Neural cell (in vitro differentiated cells): Measurements from ENCODE around the gene HAND1. TPM values are rescaled to one million over a fixed set of nuclear protein-coding genes. Genes with fewer than 3 reads are reported as not detected.

Source experiments
- H2AFZ ChIP-seq: fragments of 200-600, 300-800 bp; sonication (generic), shearing (Covaris generic); 2 replicates; pipeline ENCODE4 v1.6.0; 2014; ENCODE audit warnings: low read depth, mild to moderate bottlenecking, antibody characterized with exemption, low read length, moderate library complexity
- H3F3A ChIP-seq: fragments of 200-600 bp; shearing (Covaris generic); 2 replicates; pipeline ENCODE4 v1.6.1; 2016; ENCODE audit warnings: mild to moderate bottlenecking, moderate library complexity, mixed read lengths, antibody characterized with exemption, low read length; ENCODE audit not compliant: insufficient read depth, poor library complexity, severe bottlenecking
- H3K27ac ChIP-seq: fragments of 200-600, 300-800 bp; sonication (generic), shearing (Covaris generic); 2 replicates; pipeline ENCODE4 v1.5.1; 2014; ENCODE audit warnings: mild to moderate bottlenecking, low read length, moderate library complexity
- H3K27me3 ChIP-seq: fragments of 300-800, 200-600 bp; sonication (generic), shearing (Covaris generic); 2 replicates; pipeline ENCODE4 v1.6.0; 2014; ENCODE audit warnings: mild to moderate bottlenecking, low read depth, low read length, moderate library complexity; ENCODE audit not compliant: insufficient read depth
- H3K36me3 ChIP-seq: fragments of 300-800, 200-600 bp; sonication (generic), shearing (Covaris generic); 2 replicates; pipeline ENCODE4 v1.5.1; 2014; ENCODE audit warnings: mild to moderate bottlenecking, antibody characterized with exemption, low read length, moderate library complexity; ENCODE audit not compliant: insufficient read depth
- H3K4me2 ChIP-seq: fragments of 300-800, 200-600 bp; sonication (generic), shearing (Covaris generic); 2 replicates; pipeline ENCODE4 v1.6.0; 2014; ENCODE audit warnings: mild to moderate bottlenecking, low read length
- H3K4me3 ChIP-seq: fragments of 300-800, 200-600 bp; sonication (generic), shearing (Covaris generic); 2 replicates; pipeline ENCODE4 v1.5.1; 2014; ENCODE audit warnings: mild to moderate bottlenecking, low read length, moderate library complexity
- H3K79me2 ChIP-seq: fragments of 200-600 bp; shearing (Covaris generic); replicated peaks from 2 replicates; pipeline ENCODE4 v1.6.0; 2014; ENCODE audit warnings: mild to moderate bottlenecking, low read length, moderate library complexity; ENCODE audit not compliant: insufficient read depth
- H3K9ac ChIP-seq: fragments of 300-800, 200-600 bp; sonication (generic), shearing (Covaris generic); 2 replicates; pipeline ENCODE4 v1.6.1; 2016; ENCODE audit warnings: mild to moderate bottlenecking, low read length, mixed read lengths
- H3K9me2 ChIP-seq: fragments of 200-600 bp; shearing (Covaris generic); 2 replicates; pipeline ENCODE4 v1.6.1; 2016; ENCODE audit warnings: mild to moderate bottlenecking, low read length, mixed read lengths; ENCODE audit not compliant: insufficient read depth
- H3K9me3 ChIP-seq: fragments of 200-600, 300-800 bp; sonication (generic), shearing (Covaris generic); 2 replicates; pipeline ENCODE4 v1.6.1; 2016; ENCODE audit warnings: mild to moderate bottlenecking, mixed run types, low read length, moderate library complexity, mixed read lengths
- H4K20me1 ChIP-seq: fragments of 200-600 bp; shearing (Covaris generic); 2 replicates; pipeline ENCODE4 v1.6.1; 2016; ENCODE audit warnings: mild to moderate bottlenecking, mixed run types; ENCODE audit not compliant: insufficient read depth
- EP300 ChIP-seq: fragments of 450-650 bp; conservative IDR thresholded peaks from 2 replicates; pipeline ENCODE4 v1.6.1; 2014; ENCODE audit warnings: antibody characterized with exemption, mild to moderate bottlenecking, moderate library complexity; ENCODE audit not compliant: poor library complexity, severe bottlenecking
- EZH2 ChIP-seq: fragments of 200-600, 300-800 bp; shearing (Covaris generic), sonication (generic); IDR thresholded peaks from 2 replicates; pipeline ENCODE4 v1.6.1; 2014; ENCODE audit warnings: antibody characterized with exemption, low read length, borderline replicate concordance, mild to moderate bottlenecking; ENCODE audit not compliant: insufficient read depth, poor library complexity, severe bottlenecking
- MXI1 ChIP-seq: fragments of 450-650 bp; conservative IDR thresholded peaks from 2 replicates; pipeline ENCODE4 v1.6.1; 2014; ENCODE audit warnings: antibody characterized with exemption, mild to moderate bottlenecking; ENCODE audit not compliant: poor library complexity, severe bottlenecking
- POLR2AphosphoS5 ChIP-seq: IDR thresholded peaks from 2 replicates; pipeline ENCODE4 v1.6.1; 2012
- RAD21 ChIP-seq: fragments of 450-650 bp; conservative IDR thresholded peaks from 2 replicates; pipeline ENCODE4 v1.6.1; 2014; ENCODE audit warnings: antibody characterized with exemption, mild to moderate bottlenecking, moderate library complexity
- REST ChIP-seq: IDR thresholded peaks from 2 replicates; pipeline ENCODE4 v1.6.1; 2012; ENCODE audit warnings: borderline replicate concordance
- SMC3 ChIP-seq: fragments of 450-650 bp; conservative IDR thresholded peaks from 2 replicates; pipeline ENCODE4 v1.6.1; 2014; ENCODE audit warnings: antibody characterized with exemption, mild to moderate bottlenecking, moderate library complexity; ENCODE audit not compliant: poor library complexity
- TAF1 ChIP-seq: IDR thresholded peaks from 2 replicates; pipeline ENCODE4 v1.6.1; 2012; ENCODE audit warnings: low read depth
- polyA plus RNA-seq: library from polyadenylated mRNA; depleted of rRNA; stranded (reverse); fragments of >200 nt; gene quantifications from 2 replicates; pipeline ENCODE4 v1.2.3, GENCODE V29; 2014
- TF ChIP-seq, protein P1 (sequence below): fragments of 450-650 bp; IDR thresholded peaks from 2 replicates; pipeline ENCODE4 v1.5.1; 2014; ENCODE audit warnings: antibody characterized with exemption, mild to moderate bottlenecking, moderate library complexity; ENCODE audit not compliant: poor library complexity, severe bottlenecking

Gene HAND1
- polyA plus RNA-seq, 1 donor from 2014 or later, result not detected

DNA sequence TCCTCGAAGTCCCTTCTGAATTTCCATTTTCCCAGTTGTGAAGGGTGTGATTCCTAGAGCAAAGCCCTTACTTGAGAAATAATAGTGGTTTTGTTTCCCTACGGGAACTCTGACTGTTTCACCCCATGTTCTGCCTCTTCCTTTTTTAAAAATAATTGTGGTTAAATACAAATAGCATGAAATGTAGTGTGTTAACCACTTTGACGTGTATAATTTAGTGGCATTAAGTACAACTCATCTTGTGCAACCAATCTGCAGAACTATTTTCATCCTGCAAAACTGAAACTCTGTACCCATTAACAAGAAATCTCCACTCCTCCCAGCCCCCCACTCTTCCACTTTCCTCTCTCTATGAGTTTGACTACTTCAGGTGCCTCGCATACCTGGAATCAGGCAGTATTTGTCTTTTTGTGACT is 35.6 kb upstream of the HAND1 start:
- H2AFZ ChIP-seq, result no peak overlapping the region
- no peak overlapping the region for H3K4me2 ChIP-seq
- H3K9me3 ChIP-seq, result no peaks in the 10 kb centered on the region
- H4K20me1 ChIP-seq, result no peaks in the 10 kb centered on the region
- H3K36me3 ChIP-seq, result no peaks in the 10 kb centered on the region
- H3K27ac ChIP-seq, result no peak overlapping the region
- H3K4me3 ChIP-seq, result no peak overlapping the region
- H3F3A ChIP-seq, result no peaks in the 10 kb centered on the region
- TF ChIP-seq TAF1, result no peak
- TF ChIP-seq EP300, result no peak
- no peak for TF ChIP-seq EZH2
- TF ChIP-seq POLR2AphosphoS5, result no peak
- TF ChIP-seq, protein P1, sequence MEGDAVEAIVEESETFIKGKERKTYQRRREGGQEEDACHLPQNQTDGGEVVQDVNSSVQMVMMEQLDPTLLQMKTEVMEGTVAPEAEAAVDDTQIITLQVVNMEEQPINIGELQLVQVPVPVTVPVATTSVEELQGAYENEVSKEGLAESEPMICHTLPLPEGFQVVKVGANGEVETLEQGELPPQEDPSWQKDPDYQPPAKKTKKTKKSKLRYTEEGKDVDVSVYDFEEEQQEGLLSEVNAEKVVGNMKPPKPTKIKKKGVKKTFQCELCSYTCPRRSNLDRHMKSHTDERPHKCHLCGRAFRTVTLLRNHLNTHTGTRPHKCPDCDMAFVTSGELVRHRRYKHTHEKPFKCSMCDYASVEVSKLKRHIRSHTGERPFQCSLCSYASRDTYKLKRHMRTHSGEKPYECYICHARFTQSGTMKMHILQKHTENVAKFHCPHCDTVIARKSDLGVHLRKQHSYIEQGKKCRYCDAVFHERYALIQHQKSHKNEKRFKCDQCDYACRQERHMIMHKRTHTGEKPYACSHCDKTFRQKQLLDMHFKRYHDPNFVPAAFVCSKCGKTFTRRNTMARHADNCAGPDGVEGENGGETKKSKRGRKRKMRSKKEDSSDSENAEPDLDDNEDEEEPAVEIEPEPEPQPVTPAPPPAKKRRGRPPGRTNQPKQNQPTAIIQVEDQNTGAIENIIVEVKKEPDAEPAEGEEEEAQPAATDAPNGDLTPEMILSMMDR, result no peak
- no peak for TF ChIP-seq REST
- no peak for TF ChIP-seq RAD21
- TF ChIP-seq MXI1, result no peak
- TF ChIP-seq SMC3, result no peak
- no peak overlapping the region for H3K9ac ChIP-seq
- no peaks in the 10 kb centered on the region for H3K27me3 ChIP-seq
- H3K79me2 ChIP-seq, result no peaks in the 10 kb centered on the region
- H3K9me2 ChIP-seq, result no peaks in the 10 kb centered on the region

- Histone ChIP-seq H2AFZ (no peak overlapping the region), H3K9me3 (no peaks in the 10 kb centered on the region), H3K79me2 (no peaks in the 10 kb centered on the region), H3K27me3 (no peaks in the 10 kb centered on the region), H3K4me3 (no peak overlapping the region), H3K27ac (no peak overlapping the region), H3K36me3 (no peaks in the 10 kb centered on the region), H4K20me1 (no peaks in the 10 kb centered on the region), H3K9ac (no peak overlapping the region), H3K9me2 (no peaks in the 10 kb centered on the region), H3F3A (no peaks in the 10 kb centered on the region), H3K4me2 (no peak overlapping the region)
- no peak for TF ChIP-seq EP300
- no peak for TF ChIP-seq REST
- no peak for TF ChIP-seq EZH2
- TF ChIP-seq MXI1, result no peak
- TF ChIP-seq, protein P1, result no peak
- TF ChIP-seq SMC3, result no peak
- TF ChIP-seq RAD21, result no peak
- no peak for TF ChIP-seq POLR2AphosphoS5
- no peak for TF ChIP-seq TAF1
These were observed 34.0 kb upstream of the HAND1 start for GRCh38 chr5:154511984-154512383.
